SU-DHL-6 (cell line): ENCODE results near the gene S100A16.

Source experiments
- CTCF ChIP-seq: fragments of 200-600 bp; sonication (generic); IDR thresholded peaks from one replicate; pipeline ENCODE4 v1.5.1; 2017; ENCODE audit warnings: antibody characterized with exemption, mild to moderate bottlenecking, low read length, moderate library complexity; ENCODE audit not compliant: insufficient read depth, poor library complexity, severe bottlenecking
- EZH2phosphoT487 ChIP-seq: fragments of 200-600 bp; sonication (generic), shearing (Covaris generic); conservative IDR thresholded peaks from 2 replicates; pipeline ENCODE4 v1.6.1; 2018; ENCODE audit warnings: mild to moderate bottlenecking, antibody characterized with exemption, low read length, moderate library complexity, mixed read lengths

- no peak for TF ChIP-seq CTCF
- no peak for TF ChIP-seq EZH2phosphoT487
These were observed 35.2 kb upstream of the S100A16 start for GRCh38 chr1:153648000-153648643.
